Fibroblast of lung (primary cell): Measurements from ENCODE around the gene MYOM1.

ENCODE experiments used
- CTCF ChIP-seq, 2 donors: IDR thresholded peaks in 1 of 2; conservative IDR thresholded peaks in 1 of 2; 1 replicate in 1 of 2; 2 replicates in 1 of 2; pipeline ENCODE4 v1.5.1; 2011 to 2012; ENCODE audit warnings: low read length in 2 of 2, control low read depth in 1 of 2, inconsistent platforms in 1 of 2, low read depth in 1 of 2, mild to moderate bottlenecking in 1 of 2
- EZH2 ChIP-seq: IDR thresholded peaks from 2 replicates; pipeline ENCODE4 v1.5.1; 2012; ENCODE audit warnings: low read length, control low read depth, mild to moderate bottlenecking; ENCODE audit errors: missing control alignments

GRCh38 chr18:3212657-3213056, 7.1 kb downstream of the MYOM1 start:
- TF ChIP-seq CTCF (conservative IDR thresholded peaks at IDR 0.05 in 1 of 2, IDR thresholded peaks at IDR 0.05 in 1 of 2; ENCODE audit: low read depth in 1 of 2, low read length in 2 of 2) (no peak), EZH2 (no peak)
